C4-2B (cell line): ENCODE measurements around the gene OR10G8.

Experiments used
- ZFX ChIP-seq: fragments of 450-650 bp; IDR thresholded peaks from 2 replicates; pipeline ENCODE4 v1.6.1; 2017
- TF ChIP-seq, protein P1 (sequence below): fragments of 450-650 bp; conservative IDR thresholded peaks from 2 replicates; pipeline ENCODE4 v1.5.1; 2017; ENCODE audit warnings: mild to moderate bottlenecking

DNA sequence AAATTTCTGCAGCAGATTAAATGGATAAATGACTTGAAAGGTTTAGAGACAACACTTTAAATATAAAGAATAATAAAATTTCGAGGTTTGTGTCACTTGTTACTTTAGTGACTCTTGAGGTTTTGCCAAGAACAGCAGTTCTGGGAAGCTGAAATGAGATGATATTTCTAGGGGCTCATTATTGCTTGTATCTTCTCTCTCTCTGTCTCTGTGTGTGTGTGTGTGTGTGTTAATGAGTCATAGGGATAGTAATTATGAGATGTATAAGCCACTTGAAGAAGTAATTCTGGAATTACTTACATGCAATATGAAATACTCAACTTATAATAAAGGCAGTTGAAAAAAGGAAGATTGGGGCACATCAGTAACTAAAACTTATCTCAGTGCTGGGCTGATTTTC is 24.1 kb downstream of the OR10G8 start:
- TF ChIP-seq, protein P1, sequence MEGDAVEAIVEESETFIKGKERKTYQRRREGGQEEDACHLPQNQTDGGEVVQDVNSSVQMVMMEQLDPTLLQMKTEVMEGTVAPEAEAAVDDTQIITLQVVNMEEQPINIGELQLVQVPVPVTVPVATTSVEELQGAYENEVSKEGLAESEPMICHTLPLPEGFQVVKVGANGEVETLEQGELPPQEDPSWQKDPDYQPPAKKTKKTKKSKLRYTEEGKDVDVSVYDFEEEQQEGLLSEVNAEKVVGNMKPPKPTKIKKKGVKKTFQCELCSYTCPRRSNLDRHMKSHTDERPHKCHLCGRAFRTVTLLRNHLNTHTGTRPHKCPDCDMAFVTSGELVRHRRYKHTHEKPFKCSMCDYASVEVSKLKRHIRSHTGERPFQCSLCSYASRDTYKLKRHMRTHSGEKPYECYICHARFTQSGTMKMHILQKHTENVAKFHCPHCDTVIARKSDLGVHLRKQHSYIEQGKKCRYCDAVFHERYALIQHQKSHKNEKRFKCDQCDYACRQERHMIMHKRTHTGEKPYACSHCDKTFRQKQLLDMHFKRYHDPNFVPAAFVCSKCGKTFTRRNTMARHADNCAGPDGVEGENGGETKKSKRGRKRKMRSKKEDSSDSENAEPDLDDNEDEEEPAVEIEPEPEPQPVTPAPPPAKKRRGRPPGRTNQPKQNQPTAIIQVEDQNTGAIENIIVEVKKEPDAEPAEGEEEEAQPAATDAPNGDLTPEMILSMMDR: no peak
- TF ChIP-seq ZFX: no peak
